NCI-H526 treated with DMSO at 0.1 percent for 48 hours (cell line): Measurements from ENCODE around the gene IQSEC1.

Experiments
- DNase-seq: peaks from one replicate; lab custom pipeline; 2025; lab: John Stamatoyannopoulos, UW

Gene IQSEC1

GRCh38 chr3:12954180-12954579, 119.0 kb downstream of the IQSEC1 start:
- DNase-seq: no peak

- DNase-seq: no peak
Measured at GRCh38 chr3:12953201-12953995, 119.8 kb downstream of the IQSEC1 start.

- no peak for DNase-seq
Measured at GRCh38 chr3:12952343-12953200, 120.7 kb downstream of the IQSEC1 start.

GRCh38 chr3:12948891-12949711, 124.1 kb downstream of the IQSEC1 start:
- no peak for DNase-seq

- DNase-seq: no peak
Measured at GRCh38 chr3:12948371-12948770, 124.9 kb downstream of the IQSEC1 start.

GRCh38 chr3:12947504-12948369, 125.5 kb downstream of the IQSEC1 start:
- no peak for DNase-seq

GRCh38 chr3:12946649-12947316, 126.4 kb downstream of the IQSEC1 start:
- DNase-seq: no peak

- DNase-seq: no peak
Measured at GRCh38 chr3:12946251-12946648, 127.0 kb downstream of the IQSEC1 start.

GRCh38 chr3:12944849-12945248, 128.4 kb downstream of the IQSEC1 start:
- no peak for DNase-seq

- no peak for DNase-seq
Measured at GRCh38 chr3:12944413-12944812, 128.8 kb downstream of the IQSEC1 start.

GRCh38 chr3:12943124-12944021, 129.9 kb downstream of the IQSEC1 start:
- no peak for DNase-seq

- no peak for DNase-seq
Measured at GRCh38 chr3:12941495-12942023, 131.7 kb downstream of the IQSEC1 start.

- DNase-seq: no peak
Measured at GRCh38 chr3:12940854-12941253, 132.4 kb downstream of the IQSEC1 start.

GRCh38 chr3:12939137-12939536, 134.1 kb downstream of the IQSEC1 start:
- DNase-seq: no peak

- DNase-seq: no peak
Measured at GRCh38 chr3:12938258-12938711, 134.9 kb downstream of the IQSEC1 start.

- DNase-seq: no peak
Measured at GRCh38 chr3:12935861-12936830, 137.1 kb downstream of the IQSEC1 start.

GRCh38 chr3:12935023-12935860, 138.0 kb downstream of the IQSEC1 start:
- no peak for DNase-seq
